Tibial nerve (tissue), 4 donors: Measurements from ENCODE around the gene GLT8D1. TPM values are rescaled to one million over a fixed set of nuclear protein-coding genes. Genes with fewer than 3 reads are reported as not detected.
A peak's percentile ranks its signal among the peaks of the same experiment; 100 is the strongest.

Source experiments
- DNase-seq, 2 donors: peaks; one replicate each; pipeline ENCODE4 v3.0.0-alpha.2; 2019; ENCODE audit warnings: low spot score in 2 of 2
- H3K27ac ChIP-seq, 4 donors: fragments of 200-600 bp; sonication (generic) in 3 of 4; one replicate each; pipeline ENCODE4 v1.5.1; 2017 to 2019; ENCODE audit warnings: mild to moderate bottlenecking in 1 of 4
- H3K27me3 ChIP-seq, 2 donors: fragments of 200-600 bp; sonication (generic) in 1 of 2; one replicate each; pipeline versions ENCODE4 v1.5.1 to v1.6.0; 2017 to 2019
- H3K36me3 ChIP-seq, 3 donors: fragments of 200-600 bp; sonication (generic); one replicate each; pipeline ENCODE4 v1.5.1; 2018 to 2019
- H3K4me1 ChIP-seq, 4 donors: fragments of 200-600 bp; sonication (generic) in 3 of 4; one replicate each; pipeline ENCODE4 v1.5.1; 2017 to 2019
- H3K4me3 ChIP-seq, 4 donors: fragments of 200-600 bp; sonication (generic) in 3 of 4; one replicate each; pipeline ENCODE4 v1.5.1; 2017 to 2019; ENCODE audit warnings: mild to moderate bottlenecking in 1 of 4, moderate library complexity in 1 of 4
- H3K9me3 ChIP-seq, 4 donors: fragments of 200-600 bp; sonication (generic) in 3 of 4; one replicate each; pipeline ENCODE4 v1.5.1; 2017 to 2019
- CTCF ChIP-seq, 5 experiments: fragments of 200-600 bp in 3 of 5; fragments of 450-650 bp in 2 of 5; sonication (generic) in 3 of 5; IDR thresholded peaks; one replicate each; pipeline ENCODE4 v1.5.1; 2016 to 2019; ENCODE audit warnings: antibody characterized with exemption in 5 of 5, mild to moderate bottlenecking in 3 of 5, moderate library complexity in 2 of 5
- EP300 ChIP-seq, 2 donors: sonication (generic); formaldehyde crosslinking; IDR thresholded peaks; one replicate each; pipeline ENCODE4 v1.6.1; 2017; ENCODE audit warnings: antibody characterized with exemption in 2 of 2, mild to moderate bottlenecking in 1 of 2
- POLR2A ChIP-seq, 2 donors: fragments of 450-650 bp; IDR thresholded peaks; one replicate each; pipeline ENCODE4 v1.6.1; 2017; ENCODE audit warnings: antibody characterized with exemption in 2 of 2, mild to moderate bottlenecking in 2 of 2, moderate library complexity in 2 of 2
- WGBS, 2 donors: methylation state at CpG; one replicate each; pipeline ENCODE4 v1.1.5; 2018; 5-methylcytosine and 5-hydroxymethylcytosine counted together
- small RNA-seq: library from RNA; depleted of rRNA; stranded (forward); fragments of <200 nt; gene quantifications from one replicate; pipeline ENCODE3, GENCODE V24; 2016
- total RNA-seq, 4 donors: library from RNA; depleted of rRNA; stranded (reverse); fragments of >200 nt; gene quantifications; one replicate each; pipeline ENCODE4 v1.1.0, GENCODE V29; 2016

Gene GLT8D1
- total RNA-seq, 4 donors from 2014 or later = 44.7 to 109 (median 94.9) TPM

- no peak for TF ChIP-seq POLR2A (IDR thresholded peaks at IDR 0.05)
- TF ChIP-seq CTCF (IDR thresholded peaks at IDR 0.05) = no peak
- TF ChIP-seq EP300 (IDR thresholded peaks at IDR 0.05) = no peak
- no peak for DNase-seq
- Histone ChIP-seq H3K27me3 (no peaks in the 10 kb centered on the region), H3K4me1 (no peaks in the 10 kb centered on the region), H3K4me3 (no peak overlapping the region), H3K9me3 (no peaks in the 10 kb centered on the region), H3K36me3 (peaks cover 4 to 95% (median 12%) of the 10 kb centered on the region in 3 donors), H3K27ac (no peak overlapping the region)
- WGBS, 2 donors = 93 to 94% methylated on average over 6 of the region's 6 CpGs
These were observed 60.0 kb downstream of the GLT8D1 start for GRCh38 chr3:52645549-52645948.

Small RNAs within 50 kb of the gene (small RNA-seq; reads per million reads assigned to genes)
- gene AC006254.2 (not detected), gene RF00569 (5,075 reads per million, percentile 99 among the genes with 10 or more reads in this experiment), gene RF01183 (not detected), gene SNORD19 (not detected), gene SNORD19B (not detected), gene SNORD69 (4,010 reads per million, percentile 99 among the genes with 10 or more reads in this experiment)

Other genes starting within 250 kb of the GLT8D1 start
- 100 to 1,000 TPM; 167 to 527 (median 264) TPM for gene STAB1, start 210.5 kb downstream of the GLT8D1 start, total RNA-seq
- gene NT5DC2, start 171.9 kb downstream of the GLT8D1 start, total RNA-seq = 100 to 1,000 TPM in 2 of 4 donors, 10 to 100 TPM in 2; 71.1 to 133 (median 94.2) TPM
- gene UQCC5, start 169.2 kb downstream of the GLT8D1 start, total RNA-seq = 10 to 100 TPM in 2 of 4 donors, 1 to 10 TPM in 2; 1.2 to 23.9 (median 9.5) TPM
- 100 to 1,000 TPM in 3 of 4 donors, 10 to 100 TPM in 1; 87.0 to 123 (median 114) TPM for gene PBRM1, start 19.9 kb downstream of the GLT8D1 start, total RNA-seq
- 10 to 100 TPM; 44.8 to 57.5 (median 52.6) TPM for gene GNL3, start 19.8 kb downstream of the GLT8D1 start, total RNA-seq
- 100 to 1,000 TPM in 1 of 4 donors, 10 to 100 TPM in 3; 58.8 to 123 (median 77.4) TPM for gene SPCS1, start 315 bp upstream of the GLT8D1 start, total RNA-seq
- gene NEK4, start 65.1 kb upstream of the GLT8D1 start, total RNA-seq = 10 to 100 TPM; 19.2 to 26.7 (median 20.5) TPM
- gene ITIH1, start 71.8 kb upstream of the GLT8D1 start, total RNA-seq = 1 to 10 TPM in 1 of 4 donors, not detected in 3; 4.1 TPM
- 10 to 100 TPM in 3 of 4 donors, 1 to 10 TPM in 1; 9.4 to 29.6 (median 20.1) TPM for gene ITIH3, start 89.0 kb upstream of the GLT8D1 start, total RNA-seq
- gene ITIH4, start 124.9 kb upstream of the GLT8D1 start, total RNA-seq = 10 to 100 TPM in 2 of 4 donors, 1 to 10 TPM in 2; 5.4 to 24.9 (median 10.1) TPM
- 10 to 100 TPM; 38.5 to 77.9 (median 64.9) TPM for gene MUSTN1, start 129.2 kb upstream of the GLT8D1 start, total RNA-seq
- gene STIMATE, start 191.8 kb upstream of the GLT8D1 start, total RNA-seq = 10 to 100 TPM; 35.4 to 82.3 (median 46.0) TPM